MCF 10A (cell line): ENCODE data around the gene DNAJC11. TPM values are rescaled to one million over a fixed set of nuclear protein-coding genes. Genes with fewer than 3 reads are reported as not detected.
"Not testable (repeated sequence)": the region's sequence is repeated elsewhere in the genome, so short reads cannot be mapped to it uniquely, and the experiment has no call there.

Experiments
- BruUV-seq: library from RNA; stranded (reverse); fragments of 400-500 nt; replicated peaks from 2 replicates; lab custom pipeline; 2021; lab: Mats Ljungman, UMichigan
- CTCF ChIA-PET: fragments of 300-600 bp; sonication (Branson Sonifier 250); formaldehyde crosslinking; extraction: SDS; loops from one replicate; lab custom pipeline; 2021; ENCODE audit warnings: antibody characterized with exemption, inconsistent platforms; lab: Yijun Ruan, JAX
- POLR2A ChIA-PET: fragments of 300-600, 350-650 bp; sonication (Branson Sonifier 250); formaldehyde crosslinking; extraction: SDS; loops from one replicate; lab custom pipeline; 2020; ENCODE audit warnings: antibody characterized with exemption, inconsistent platforms; lab: Yijun Ruan, JAX
- DNase-seq: peaks from one replicate; pipeline ENCODE4 v3.0.0-alpha.2; 2018; ENCODE audit not compliant: unreplicated experiment
- H3K27ac Mint-ChIP-seq: one replicate; pipeline ENCODE4 v1.8.0; 2022; ENCODE audit warnings: mild to moderate bottlenecking, low read depth, mixed read lengths; ENCODE audit not compliant: unreplicated experiment
- H3K27me3 Mint-ChIP-seq: one replicate; pipeline ENCODE4 v1.8.0; 2022; ENCODE audit warnings: mixed read lengths; ENCODE audit not compliant: insufficient read depth, unreplicated experiment
- H3K36me3 Mint-ChIP-seq: one replicate; pipeline ENCODE4 v1.8.0; 2022; ENCODE audit warnings: mild to moderate bottlenecking, moderate library complexity, mixed read lengths; ENCODE audit not compliant: insufficient read depth, unreplicated experiment
- H3K4me1 Mint-ChIP-seq: one replicate; pipeline ENCODE4 v1.8.0; 2022; ENCODE audit warnings: mixed read lengths; ENCODE audit not compliant: insufficient read depth, unreplicated experiment
- H3K4me3 Mint-ChIP-seq: one replicate; pipeline ENCODE4 v1.8.0; 2022; ENCODE audit warnings: mild to moderate bottlenecking, moderate library complexity, mixed read lengths; ENCODE audit not compliant: unreplicated experiment
- H3K9me3 Mint-ChIP-seq: one replicate; pipeline ENCODE4 v1.8.0; 2022; ENCODE audit warnings: mixed read lengths; ENCODE audit not compliant: unreplicated experiment
- CTCF ChIP-seq: fragments of 200-600 bp; IDR thresholded peaks from one replicate; pipeline ENCODE4 v1.8.0; 2022; ENCODE audit warnings: antibody characterized with exemption, mild to moderate bottlenecking; ENCODE audit not compliant: unreplicated experiment
- intact Hi-C: fragments of 100-400 bp; cut with micrococcal nuclease; formaldehyde crosslinking; loops from 2 replicates; pipeline ENCODE4 v1.14.1; 2022
- total RNA-seq: library from RNA; stranded (reverse); gene quantifications from 2 replicates; pipeline ENCODE4 v1.2.3, GENCODE V29; 2022

The DNAJC11 gene
- total RNA-seq, 1 experiment from 2014 or later = 76.1 TPM

- ChIA-PET CTCF (interaction anchor here (0.9 to 3.5 kb wide), 13 partner anchors 8 to 166 kb away, joined by 3 to 12 read pairs (median 4); no protein-coding TSS in a partner anchor), POLR2A (interaction anchor here (0.7 kb wide), 2 partner anchors 67 to 232 kb away, joined by 3 to 4 read pairs; partner anchors contain the start of gene ZBTB48)
- H3K4me3 Mint-ChIP-seq = no peak overlapping the region
- intact Hi-C loops = loop anchor here (10.0 kb wide), 1 partner anchor 162 kb away; no protein-coding TSS in a partner anchor
- H3K9me3 Mint-ChIP-seq = no peaks in the 10 kb centered on the region
- peaks cover 55% of the 10 kb centered on the region for H3K36me3 Mint-ChIP-seq
- no peak overlapping the region for H3K27ac Mint-ChIP-seq
- peak; percentile 48 for DNase-seq
- H3K4me1 Mint-ChIP-seq = no peaks in the 10 kb centered on the region
- BruUV-seq = no TSS peak
- no peaks in the 10 kb centered on the region for H3K27me3 Mint-ChIP-seq
- peak; percentile 47 for TF ChIP-seq CTCF
Measured at GRCh38 chr1:6646499-6647148, 55.0 kb downstream of the DNAJC11 start.

DNA sequence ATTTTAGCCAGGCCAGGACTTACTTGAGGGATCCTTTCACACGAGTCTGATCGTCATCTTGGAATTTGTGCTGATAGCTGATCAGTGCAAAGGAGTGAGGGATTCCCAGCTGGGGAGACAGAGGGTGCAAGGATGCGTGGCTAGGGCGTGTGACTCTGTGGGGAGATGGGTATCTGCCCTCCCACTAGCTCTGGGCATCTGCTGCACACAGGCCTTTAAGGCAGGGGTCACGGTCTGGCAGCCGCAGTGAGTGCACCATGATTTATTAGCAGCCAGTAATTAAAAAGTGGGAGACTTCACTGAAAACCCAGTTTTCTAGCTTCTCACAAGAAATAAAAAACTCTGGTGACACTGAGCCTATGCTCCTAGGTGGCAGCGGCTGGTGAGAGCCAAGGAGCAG lies 56.6 kb downstream of the DNAJC11 start:
- H3K27ac Mint-ChIP-seq = no peak overlapping the region
- peaks cover 64% of the 10 kb centered on the region for H3K36me3 Mint-ChIP-seq
- POLR2A ChIA-PET = interaction anchor here (1.2 kb wide), 1 partner anchor 9 kb away, joined by 3 read pairs; no protein-coding TSS in a partner anchor
- H3K27me3 Mint-ChIP-seq = no peaks in the 10 kb centered on the region
- H3K9me3 Mint-ChIP-seq = no peaks in the 10 kb centered on the region
- intact Hi-C loops = loop anchor here (10.0 kb wide), 1 partner anchor 160 kb away; no protein-coding TSS in a partner anchor
- BruUV-seq = no TSS peak
- CTCF ChIA-PET = interaction anchor here (0.6 to 3.5 kb wide), 10 partner anchors 8 to 159 kb away, joined by 3 to 12 read pairs (median 3); partner anchors contain the start of genes NOL9 and TAS1R1
- no peaks in the 10 kb centered on the region for H3K4me1 Mint-ChIP-seq
- H3K4me3 Mint-ChIP-seq = no peak overlapping the region
- no peak for TF ChIP-seq CTCF
- DNase-seq = no peak

DNA sequence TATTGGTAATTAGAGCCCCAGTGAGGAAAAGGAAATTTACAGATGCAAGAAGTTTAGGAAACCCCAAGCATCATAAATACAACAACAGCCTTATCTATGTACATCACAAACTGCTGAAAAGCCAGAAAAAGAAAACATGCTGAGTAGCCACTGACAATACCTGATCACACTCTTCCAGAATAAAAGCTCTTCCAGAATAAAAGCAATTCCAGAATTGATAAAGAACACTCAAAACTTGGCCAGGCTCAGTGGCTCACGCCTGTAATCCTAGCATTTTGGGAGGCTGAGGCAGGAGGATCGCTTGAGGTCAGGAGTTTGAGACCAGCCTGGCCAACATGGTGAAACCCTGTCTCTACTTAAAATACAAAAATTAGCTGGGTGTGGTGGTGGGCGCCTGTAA lies 60.7 kb downstream of the DNAJC11 start:
- intact Hi-C loops = loop anchor here (10.0 kb wide), 1 partner anchor 156 kb away; no protein-coding TSS in a partner anchor
- BruUV-seq, H3K27me3 Mint-ChIP-seq, H3K27ac Mint-ChIP-seq, H3K9me3 Mint-ChIP-seq, H3K4me1 Mint-ChIP-seq, DNase-seq, H3K4me3 Mint-ChIP-seq: not testable (repeated sequence)
- ChIA-PET POLR2A (interaction anchor here (0.6 to 1.1 kb wide), 3 partner anchors 41 to 63 kb away, joined by 3 to 4 read pairs (median 4); no protein-coding TSS in a partner anchor), CTCF (interaction anchor here (0.6 to 1.4 kb wide), 4 partner anchors 11 to 41 kb away, joined by 3 to 4 read pairs (median 3); no protein-coding TSS in a partner anchor)
- H3K36me3 Mint-ChIP-seq = peaks cover 93% of the 10 kb centered on the region

GRCh38 chr1:6638226-6638625 lies 63.4 kb downstream of the DNAJC11 start:
- intact Hi-C loops = no loop called here
- H3K27me3 Mint-ChIP-seq = no peaks in the 10 kb centered on the region
- no peak for TF ChIP-seq CTCF
- no peaks in the 10 kb centered on the region for H3K9me3 Mint-ChIP-seq
- peaks cover 100% of the 10 kb centered on the region for H3K36me3 Mint-ChIP-seq
- ChIA-PET CTCF (interaction anchor here (0.8 kb wide), 1 partner anchor 9 kb away, joined by 4 read pairs; no protein-coding TSS in a partner anchor), POLR2A (no interaction called here)
- no peaks in the 10 kb centered on the region for H3K4me1 Mint-ChIP-seq
- no TSS peak for BruUV-seq
- DNase-seq = no peak
- H3K27ac Mint-ChIP-seq = no peak overlapping the region
- no peak overlapping the region for H3K4me3 Mint-ChIP-seq
